ENCODE results near the gene NCAM2. TPM values are rescaled to one million over a fixed set of nuclear protein-coding genes. Genes with fewer than 3 reads are reported as not detected.

Gene NCAM2
- total RNA-seq, 1 experiment from 2014 or later: not detected

DNA sequence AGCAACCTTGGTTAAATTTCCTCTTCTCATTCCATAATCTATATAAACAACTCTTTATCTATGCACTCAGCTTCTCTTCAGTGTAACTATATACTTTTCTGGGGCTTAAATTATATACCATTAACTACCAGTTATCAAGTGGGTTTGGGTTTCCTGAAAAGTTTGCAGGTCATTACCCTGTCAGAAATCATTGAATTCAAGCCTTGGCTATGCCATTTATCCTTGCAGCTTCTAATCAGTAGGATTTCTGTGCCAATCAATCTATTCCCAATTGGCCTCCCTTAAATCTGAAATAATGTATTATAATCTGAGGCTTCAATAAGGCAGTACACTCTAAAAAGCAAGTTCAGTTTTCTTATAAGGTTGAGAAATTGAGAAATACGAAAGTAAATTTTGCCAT lies 466.5 kb downstream of the NCAM2 start:
- Mint-ChIP-seq H3K9me3 (ENCODE audit: unreplicated experiment) (no peaks in the 10 kb centered on the region), H3K4me1 (ENCODE audit: insufficient read depth, unreplicated experiment) (peaks cover 6% of the 10 kb centered on the region), H3K27ac (ENCODE audit: low read depth, unreplicated experiment) (no peak overlapping the region), H3K36me3 (ENCODE audit: insufficient read depth, unreplicated experiment) (no peaks in the 10 kb centered on the region), H3K27me3 (ENCODE audit: insufficient read depth, unreplicated experiment) (no peaks in the 10 kb centered on the region), H3K4me3 (ENCODE audit: unreplicated experiment) (no peak overlapping the region)
- POLR2A ChIA-PET: no interaction called here
- DNase-seq (ENCODE audit: unreplicated experiment): no peak
- BruUV-seq (replicated peaks): no TSS peak
- CTCF ChIA-PET: no interaction called here
- intact Hi-C loops (cut with micrococcal nuclease): no loop called here
- TF ChIP-seq, protein P1, sequence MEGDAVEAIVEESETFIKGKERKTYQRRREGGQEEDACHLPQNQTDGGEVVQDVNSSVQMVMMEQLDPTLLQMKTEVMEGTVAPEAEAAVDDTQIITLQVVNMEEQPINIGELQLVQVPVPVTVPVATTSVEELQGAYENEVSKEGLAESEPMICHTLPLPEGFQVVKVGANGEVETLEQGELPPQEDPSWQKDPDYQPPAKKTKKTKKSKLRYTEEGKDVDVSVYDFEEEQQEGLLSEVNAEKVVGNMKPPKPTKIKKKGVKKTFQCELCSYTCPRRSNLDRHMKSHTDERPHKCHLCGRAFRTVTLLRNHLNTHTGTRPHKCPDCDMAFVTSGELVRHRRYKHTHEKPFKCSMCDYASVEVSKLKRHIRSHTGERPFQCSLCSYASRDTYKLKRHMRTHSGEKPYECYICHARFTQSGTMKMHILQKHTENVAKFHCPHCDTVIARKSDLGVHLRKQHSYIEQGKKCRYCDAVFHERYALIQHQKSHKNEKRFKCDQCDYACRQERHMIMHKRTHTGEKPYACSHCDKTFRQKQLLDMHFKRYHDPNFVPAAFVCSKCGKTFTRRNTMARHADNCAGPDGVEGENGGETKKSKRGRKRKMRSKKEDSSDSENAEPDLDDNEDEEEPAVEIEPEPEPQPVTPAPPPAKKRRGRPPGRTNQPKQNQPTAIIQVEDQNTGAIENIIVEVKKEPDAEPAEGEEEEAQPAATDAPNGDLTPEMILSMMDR (IDR thresholded peaks at IDR 0.05; ENCODE audit: unreplicated experiment): no peak

DNA sequence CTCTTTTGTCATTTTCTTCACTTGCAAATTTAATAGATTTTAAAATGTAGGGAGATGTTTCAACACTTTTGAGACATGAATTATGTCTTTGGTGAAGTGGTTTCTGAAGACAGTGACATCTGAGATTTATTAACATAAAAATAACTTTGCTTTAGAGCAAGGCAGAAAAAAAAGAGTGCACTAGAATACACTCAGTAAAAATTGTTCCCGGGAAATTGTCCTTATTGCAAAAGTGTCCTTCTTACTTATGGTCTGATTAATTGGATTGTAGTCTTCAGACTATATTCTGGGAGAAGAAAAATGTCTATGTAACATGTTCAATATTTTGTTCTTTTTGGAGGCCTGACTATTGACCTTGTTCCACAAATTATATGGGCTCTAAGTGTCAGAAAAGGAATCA lies 468.5 kb downstream of the NCAM2 start:
- Mint-ChIP-seq H3K27ac (ENCODE audit: low read depth, unreplicated experiment) (no peak overlapping the region), H3K4me3 (ENCODE audit: unreplicated experiment) (no peak overlapping the region)
- CTCF ChIA-PET: interaction anchor here (0.6 kb wide), 1 partner anchor 1631 kb away, joined by 3 read pairs; no protein-coding TSS in a partner anchor

DNA sequence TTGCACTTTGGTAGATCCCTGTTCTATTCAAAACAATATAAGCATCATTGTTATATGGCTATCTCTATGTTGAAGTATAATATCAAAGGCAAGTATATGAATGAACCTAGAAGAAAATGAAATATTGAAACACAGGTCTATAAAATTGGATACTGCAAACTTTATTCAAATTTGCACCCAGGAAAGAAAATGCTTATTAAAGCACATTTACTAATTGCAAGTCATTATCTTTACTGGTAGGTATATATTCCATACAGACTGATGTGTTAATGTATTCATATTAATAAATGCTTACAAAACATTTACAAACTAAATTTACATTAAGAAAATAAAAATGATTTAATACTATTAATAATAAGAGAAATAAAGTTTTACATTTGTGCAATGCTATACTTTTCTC lies 469.8 kb downstream of the NCAM2 start:
- CTCF ChIA-PET: no interaction called here
- POLR2A ChIA-PET: no interaction called here
- H3K27me3 Mint-ChIP-seq (ENCODE audit: insufficient read depth, unreplicated experiment): no peaks in the 10 kb centered on the region

More for the DNA sequence above, 468.5 kb downstream of the NCAM2 start:
- BruUV-seq (replicated peaks): no TSS peak
- no peak for DNase-seq (ENCODE audit: unreplicated experiment)
- H3K4me1 Mint-ChIP-seq (ENCODE audit: insufficient read depth, unreplicated experiment): peaks cover 11% of the 10 kb centered on the region
- no peaks in the 10 kb centered on the region for H3K36me3 Mint-ChIP-seq (ENCODE audit: insufficient read depth, unreplicated experiment)
- H3K27me3 Mint-ChIP-seq (ENCODE audit: insufficient read depth, unreplicated experiment): no peaks in the 10 kb centered on the region
- intact Hi-C loops (cut with micrococcal nuclease): no loop called here
- TF ChIP-seq, protein P1 (IDR thresholded peaks at IDR 0.05; ENCODE audit: unreplicated experiment): no peak
- POLR2A ChIA-PET: no interaction called here
- H3K9me3 Mint-ChIP-seq (ENCODE audit: unreplicated experiment): peaks cover 14% of the 10 kb centered on the region

DNA sequence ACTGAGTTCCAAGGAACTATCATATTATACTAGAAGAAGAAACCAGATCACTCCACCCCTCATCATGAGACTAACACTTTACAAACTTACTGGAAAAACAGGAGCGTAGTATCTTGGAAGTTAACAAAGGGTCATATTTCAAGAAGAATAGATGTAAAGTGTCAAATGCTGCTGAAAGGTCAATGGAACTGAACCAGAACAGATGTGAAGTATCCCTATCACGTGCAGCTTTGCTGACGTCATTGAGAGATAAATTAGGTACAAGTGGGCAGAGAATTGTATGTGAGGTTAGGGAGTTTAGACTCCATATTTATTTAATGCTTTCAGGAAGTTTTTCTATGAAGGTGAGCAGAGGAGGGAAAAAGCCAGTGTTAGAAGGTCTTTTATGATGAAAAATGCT lies 483.0 kb downstream of the NCAM2 start:
- BruUV-seq (replicated peaks): no TSS peak
- peaks cover 6% of the 10 kb centered on the region for H3K4me1 Mint-ChIP-seq (ENCODE audit: insufficient read depth, unreplicated experiment)
- no peak for DNase-seq (ENCODE audit: unreplicated experiment)
- no peaks in the 10 kb centered on the region for H3K27me3 Mint-ChIP-seq (ENCODE audit: insufficient read depth, unreplicated experiment)
- ChIA-PET CTCF (no interaction called here), POLR2A (no interaction called here)
- no peaks in the 10 kb centered on the region for H3K36me3 Mint-ChIP-seq (ENCODE audit: insufficient read depth, unreplicated experiment)
- TF ChIP-seq, protein P1 (IDR thresholded peaks at IDR 0.05; ENCODE audit: unreplicated experiment): no peak
- peaks cover 18% of the 10 kb centered on the region for H3K9me3 Mint-ChIP-seq (ENCODE audit: unreplicated experiment)
- H3K4me3 Mint-ChIP-seq (ENCODE audit: unreplicated experiment): no peak overlapping the region
- intact Hi-C loops (cut with micrococcal nuclease): no loop called here
- H3K27ac Mint-ChIP-seq (ENCODE audit: low read depth, unreplicated experiment): no peak overlapping the region

More for the DNA sequence above, 469.8 kb downstream of the NCAM2 start:
- H3K4me1 Mint-ChIP-seq (ENCODE audit: insufficient read depth, unreplicated experiment): peaks cover 11% of the 10 kb centered on the region
- TF ChIP-seq, protein P1 (IDR thresholded peaks at IDR 0.05; ENCODE audit: unreplicated experiment): no peak
- H3K36me3 Mint-ChIP-seq (ENCODE audit: insufficient read depth, unreplicated experiment): no peaks in the 10 kb centered on the region
- BruUV-seq (replicated peaks): no TSS peak
- intact Hi-C loops (cut with micrococcal nuclease): no loop called here
- no peak overlapping the region for H3K4me3 Mint-ChIP-seq (ENCODE audit: unreplicated experiment)
- H3K9me3 Mint-ChIP-seq (ENCODE audit: unreplicated experiment): peaks cover 14% of the 10 kb centered on the region
- DNase-seq (ENCODE audit: unreplicated experiment): no peak
- no peak overlapping the region for H3K27ac Mint-ChIP-seq (ENCODE audit: low read depth, unreplicated experiment)
